ENCODE measurements around the gene KCNJ12. TPM values are rescaled to one million over a fixed set of nuclear protein-coding genes. Genes with fewer than 3 reads are reported as not detected.
"Not testable (repeated sequence)": the region's sequence is repeated elsewhere in the genome, so short reads cannot be mapped to it uniquely, and the experiment has no call there.

Gene KCNJ12
- total RNA-seq, 1 experiment from 2014 or later: 0.14 TPM

DNA sequence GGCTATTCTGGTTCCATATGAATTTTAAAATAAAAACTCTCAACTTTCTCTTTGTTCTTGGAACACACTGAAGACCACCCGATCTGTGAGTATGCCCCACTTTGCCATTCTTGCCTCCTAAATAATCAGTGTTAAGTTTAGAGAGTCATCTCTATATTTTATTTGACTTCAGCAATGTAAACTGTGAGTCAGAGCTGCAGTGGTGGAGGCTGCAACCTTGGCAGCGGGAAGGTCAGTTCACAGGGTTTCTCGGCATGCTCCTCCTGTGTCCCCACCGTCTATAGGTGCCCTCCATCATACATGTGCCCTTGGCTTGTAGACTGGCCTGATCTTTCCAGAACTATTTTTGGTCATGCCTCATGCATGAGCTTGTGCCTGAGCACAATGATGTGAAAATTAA is 71.4 kb downstream of the KCNJ12 start:
- DNase-seq (ENCODE audit: low spot score): not testable (repeated sequence)

DNA sequence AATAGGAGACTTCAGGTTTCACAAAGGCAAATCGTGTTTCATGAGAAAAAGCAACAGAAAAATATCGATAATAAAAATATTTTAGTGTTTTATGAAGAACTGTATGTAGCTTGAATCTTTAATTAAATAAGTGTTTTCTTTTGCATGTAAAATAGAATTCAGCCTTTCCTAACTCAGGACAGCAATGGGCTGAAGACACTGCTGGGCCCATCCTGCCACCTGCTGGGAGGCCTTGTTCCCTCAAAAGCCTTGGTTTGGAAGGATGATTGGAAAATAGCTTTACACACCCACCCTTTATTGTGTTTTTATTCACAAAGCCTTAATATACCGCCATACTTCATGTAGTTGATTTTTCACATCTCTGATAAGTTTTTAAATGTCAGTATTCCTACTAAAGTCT is 73.7 kb downstream of the KCNJ12 start:
- not testable (repeated sequence) for DNase-seq (ENCODE audit: low spot score)

DNA sequence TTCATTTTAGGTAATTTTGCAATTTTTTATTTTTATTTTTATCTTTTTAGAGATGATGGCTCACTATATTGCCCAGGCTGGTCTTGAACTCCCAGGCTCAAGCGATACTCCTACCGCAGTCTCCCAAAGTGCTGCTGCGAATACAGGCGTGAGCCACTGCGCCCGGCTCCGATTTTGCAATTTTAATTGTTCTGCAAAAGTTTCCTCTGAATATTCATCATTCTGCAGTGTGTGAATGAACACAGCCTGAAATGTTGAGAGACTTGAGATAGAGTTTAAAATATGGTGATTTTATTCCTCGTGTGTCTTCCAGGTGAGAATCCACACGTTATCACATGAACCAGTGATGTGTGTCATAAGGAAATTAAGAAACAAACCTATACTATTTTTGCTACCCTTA is 75.8 kb downstream of the KCNJ12 start:
- DNase-seq (ENCODE audit: low spot score): no peak

DNA sequence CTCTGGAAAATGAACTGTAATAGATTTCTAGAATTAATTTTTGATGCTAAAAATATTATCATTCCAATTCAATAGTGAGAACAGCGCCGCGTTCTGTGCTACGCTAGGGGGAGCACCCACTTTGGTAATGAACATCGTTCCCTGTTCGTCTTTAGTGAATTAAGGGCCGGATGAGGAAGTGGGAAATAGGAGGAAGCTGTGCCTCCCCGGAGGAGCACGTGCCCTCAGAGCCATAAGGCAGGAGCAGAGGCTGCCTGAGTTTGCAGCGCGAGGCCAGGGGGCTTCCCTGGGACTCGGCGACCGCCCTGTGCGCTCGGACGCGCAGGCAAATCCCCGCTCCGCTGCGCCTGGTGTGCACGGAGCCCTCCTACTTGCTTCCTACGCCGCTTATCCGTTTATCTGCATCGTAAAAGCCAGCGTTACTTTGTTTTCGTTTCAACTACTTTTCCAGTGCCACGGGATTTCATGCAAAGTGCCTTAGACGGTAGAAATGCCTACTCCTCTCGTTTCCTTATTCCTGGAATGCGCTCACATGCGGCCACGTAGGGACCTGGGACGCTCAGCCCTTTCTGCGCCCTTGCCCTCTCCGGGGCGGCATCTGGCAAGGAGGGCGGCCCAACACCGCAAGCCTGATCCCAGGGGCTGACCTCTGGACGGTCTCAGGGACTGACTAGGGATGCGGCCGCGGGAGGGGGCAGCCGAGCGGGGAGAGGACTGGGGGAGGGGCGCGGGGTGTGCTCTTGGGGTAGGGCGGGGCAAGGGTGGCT is 76.4 kb downstream of the KCNJ12 start:
- DNase-seq (ENCODE audit: low spot score): no peak

DNA sequence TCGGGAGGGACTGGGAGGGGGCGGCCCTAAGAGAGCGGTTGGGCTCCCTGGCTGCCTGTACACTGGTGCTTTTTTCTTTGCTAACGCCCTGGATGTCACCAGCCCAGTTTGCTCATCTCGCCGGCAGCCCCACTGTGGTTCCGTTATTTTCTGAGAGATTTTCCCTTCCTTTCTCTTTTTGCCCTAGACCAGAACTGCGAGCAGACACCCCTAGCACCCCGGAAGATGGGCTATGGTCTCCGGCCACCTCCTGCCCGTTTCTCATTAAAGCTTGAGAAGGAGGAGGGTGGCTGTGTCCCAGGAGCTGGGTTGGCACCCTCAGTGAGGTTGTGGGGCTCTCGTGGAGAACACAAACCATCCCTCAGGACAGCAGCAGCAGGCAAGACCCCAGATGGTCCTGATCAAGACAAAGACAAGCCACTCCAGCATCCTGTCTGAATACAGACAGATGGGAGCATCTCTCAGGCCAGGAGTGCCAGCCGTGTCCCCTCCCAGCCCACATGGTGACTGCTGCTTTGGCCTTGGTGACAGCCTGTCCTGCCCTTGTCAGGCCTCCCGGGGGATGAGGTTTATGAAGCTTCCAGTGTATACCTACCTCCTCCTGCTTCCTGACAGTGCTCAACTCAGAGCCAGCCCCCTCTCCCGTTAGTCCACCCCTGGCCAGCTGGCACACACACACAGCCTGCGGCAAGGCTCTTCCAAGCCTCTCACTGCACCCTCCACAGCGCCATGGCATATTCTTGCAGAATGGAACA is 77.2 kb downstream of the KCNJ12 start:
- no peak for DNase-seq (ENCODE audit: low spot score)

DNA sequence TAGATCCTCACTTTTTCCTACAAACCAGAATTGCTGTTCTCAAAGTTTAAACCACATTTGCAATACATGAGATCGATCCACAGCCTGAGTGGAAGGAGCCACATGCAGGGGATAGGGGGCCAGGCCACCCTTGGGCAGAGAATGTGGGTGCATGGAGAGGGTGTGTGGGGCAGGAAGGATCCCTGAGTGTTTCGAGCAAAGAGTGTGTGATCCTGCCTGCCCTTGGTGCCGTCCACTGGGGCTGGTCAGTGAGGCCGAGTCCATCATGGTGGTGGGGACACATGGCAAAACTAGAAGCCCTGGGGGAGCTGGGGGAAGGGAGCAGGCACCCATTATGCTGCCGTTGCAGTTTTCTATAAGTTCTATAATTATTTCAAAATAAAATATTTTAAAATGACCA is 77.8 kb downstream of the KCNJ12 start:
- DNase-seq (ENCODE audit: low spot score): not testable (repeated sequence)

DNA sequence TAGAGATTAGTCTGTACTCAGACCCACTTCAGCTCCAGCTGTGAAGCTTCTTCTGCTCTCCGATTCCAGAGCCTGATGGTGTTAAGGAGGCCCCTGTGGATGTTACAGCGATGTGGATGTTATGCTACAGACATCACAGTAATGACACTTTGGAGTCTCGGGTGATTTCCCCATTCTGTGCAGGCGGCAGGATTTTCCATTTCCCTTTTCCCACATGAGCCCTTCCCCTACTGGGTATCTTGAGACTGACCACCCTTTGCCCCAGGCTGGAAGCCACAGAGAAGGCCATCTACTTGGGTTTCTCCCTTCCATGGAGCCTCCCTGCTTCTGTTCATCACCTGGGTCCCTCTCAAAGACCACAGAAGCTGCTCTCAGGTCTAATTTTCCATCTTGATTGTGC is 78.3 kb downstream of the KCNJ12 start:
- no peak for DNase-seq (ENCODE audit: low spot score)

DNA sequence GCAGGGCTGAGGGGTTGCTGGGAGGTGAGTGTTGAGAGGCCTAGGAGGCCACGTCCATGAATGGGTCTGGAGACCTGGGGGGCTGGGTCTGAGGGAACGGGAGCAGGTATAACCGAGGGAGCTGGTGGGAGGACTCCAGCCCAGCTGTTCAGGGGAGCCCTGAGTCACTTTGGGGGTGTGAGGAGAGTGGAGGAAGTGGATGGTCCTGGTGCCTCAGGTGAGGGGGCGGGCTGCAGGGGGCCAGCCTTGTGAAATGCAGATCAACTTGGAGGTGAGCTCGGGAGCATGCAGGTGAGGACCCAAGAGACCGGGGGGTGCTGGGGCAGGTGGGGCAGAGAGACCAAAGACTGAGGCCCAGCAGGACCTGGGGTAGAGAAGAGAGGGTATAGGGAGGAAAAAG is 79.6 kb downstream of the KCNJ12 start:
- DNase-seq (ENCODE audit: low spot score): no peak

DNA sequence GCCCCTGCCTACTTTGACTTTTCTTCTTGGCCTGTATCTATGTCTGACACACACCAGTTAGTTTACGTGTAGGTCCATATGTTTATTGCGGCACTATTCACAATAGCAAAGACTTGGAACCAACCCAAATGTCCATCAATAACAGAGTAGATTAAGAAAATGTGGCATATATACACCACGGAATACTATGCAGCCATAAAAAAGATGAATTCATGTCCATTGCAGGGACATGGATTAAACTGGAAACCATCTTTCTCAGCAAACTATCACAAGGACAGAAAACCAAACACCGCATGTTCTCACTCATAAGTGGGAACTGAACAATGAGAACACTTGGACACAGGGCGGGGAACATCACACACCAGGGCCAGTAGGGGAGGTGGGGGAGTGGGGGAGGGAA is 80.3 kb downstream of the KCNJ12 start:
- not testable (repeated sequence) for DNase-seq (ENCODE audit: low spot score)

DNA sequence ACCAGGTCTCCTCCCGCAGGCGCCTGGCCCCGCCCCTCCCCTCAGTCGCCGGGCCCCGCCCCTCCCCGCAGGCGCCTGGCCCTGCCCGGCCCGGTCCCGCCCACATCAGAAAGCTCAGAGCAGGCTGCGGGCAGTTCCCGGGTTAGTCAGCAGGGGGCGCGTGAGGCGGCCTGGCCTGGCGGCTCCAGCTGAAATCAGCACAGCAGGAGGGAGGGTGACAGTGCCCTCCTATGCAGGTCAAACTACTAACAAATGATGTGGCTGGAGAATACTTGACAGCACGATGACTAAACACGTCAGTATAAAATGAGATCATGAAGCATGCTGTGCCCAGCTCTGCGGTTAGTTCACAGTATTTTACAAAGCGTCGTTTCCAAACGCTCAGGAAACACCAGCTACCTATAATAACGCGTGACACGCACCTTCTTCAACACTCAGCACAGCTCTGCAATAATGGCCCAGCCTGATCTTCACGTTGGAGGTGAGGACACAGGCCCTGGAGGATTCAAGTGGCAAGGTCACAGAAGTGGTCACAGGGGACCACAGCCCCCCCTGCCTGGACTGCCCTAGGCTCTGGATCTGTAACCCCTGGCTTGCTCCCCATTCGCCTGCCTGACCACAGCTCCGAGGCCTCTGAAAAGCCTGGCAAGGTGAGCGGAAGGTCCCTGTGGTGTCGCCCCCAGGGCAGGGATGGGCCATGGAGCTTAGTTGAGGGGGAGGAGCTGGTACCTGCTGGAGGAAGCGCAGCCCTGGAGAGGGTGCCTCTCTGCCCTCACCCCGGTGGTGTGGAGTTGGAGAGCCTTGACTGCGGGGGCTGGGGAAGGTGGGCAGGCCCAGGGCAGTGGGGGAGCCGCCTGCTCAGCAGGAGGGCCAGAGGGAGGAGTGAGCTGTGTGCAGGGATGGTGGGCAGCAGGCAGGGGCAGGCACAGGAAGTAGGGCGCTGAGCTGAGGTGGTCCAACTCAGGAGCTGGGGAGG is 81.2 kb downstream of the KCNJ12 start:
- DNase-seq (ENCODE audit: low spot score): peak; percentile 95

DNA sequence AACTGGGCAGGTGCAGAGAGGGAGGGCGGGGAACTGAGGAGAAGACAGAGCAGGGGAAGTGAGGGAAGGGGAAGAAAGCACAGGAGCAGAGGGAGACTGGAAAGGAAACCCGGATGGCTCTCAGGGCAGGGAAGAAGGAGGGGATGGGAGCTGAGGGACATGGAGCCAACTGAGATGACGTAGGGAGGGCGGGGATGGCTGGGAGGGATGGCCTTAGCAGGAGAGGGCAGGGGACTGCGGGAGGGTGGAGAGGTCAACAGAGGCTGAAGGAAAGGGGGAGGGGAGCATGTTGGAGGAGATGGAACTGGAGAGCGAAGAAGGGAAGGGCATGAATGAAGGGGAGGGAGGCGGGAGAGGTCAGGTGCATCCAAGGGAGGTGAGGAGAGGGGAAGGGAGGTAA is 81.9 kb downstream of the KCNJ12 start:
- no peak for DNase-seq (ENCODE audit: low spot score)

DNA sequence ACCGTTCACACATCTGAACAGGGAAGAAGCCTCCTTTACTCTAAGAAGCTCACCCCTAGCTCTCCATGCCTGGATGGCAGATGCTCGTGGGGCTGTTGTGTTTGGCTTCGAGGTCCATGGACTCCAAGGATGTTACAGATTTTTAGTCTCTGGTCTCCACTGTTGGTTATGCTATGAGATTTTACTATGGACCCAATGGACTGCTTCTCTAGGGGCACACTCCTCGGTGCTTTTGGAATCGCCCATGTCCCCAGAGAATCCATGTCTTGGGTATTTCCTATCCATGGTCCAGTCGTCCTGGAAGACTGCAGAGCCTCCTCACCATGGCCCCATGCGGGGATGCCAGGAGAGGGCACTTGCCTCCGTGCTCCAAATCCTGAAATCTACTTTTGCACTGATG is 83.4 kb downstream of the KCNJ12 start:
- no peak for DNase-seq (ENCODE audit: low spot score)

DNA sequence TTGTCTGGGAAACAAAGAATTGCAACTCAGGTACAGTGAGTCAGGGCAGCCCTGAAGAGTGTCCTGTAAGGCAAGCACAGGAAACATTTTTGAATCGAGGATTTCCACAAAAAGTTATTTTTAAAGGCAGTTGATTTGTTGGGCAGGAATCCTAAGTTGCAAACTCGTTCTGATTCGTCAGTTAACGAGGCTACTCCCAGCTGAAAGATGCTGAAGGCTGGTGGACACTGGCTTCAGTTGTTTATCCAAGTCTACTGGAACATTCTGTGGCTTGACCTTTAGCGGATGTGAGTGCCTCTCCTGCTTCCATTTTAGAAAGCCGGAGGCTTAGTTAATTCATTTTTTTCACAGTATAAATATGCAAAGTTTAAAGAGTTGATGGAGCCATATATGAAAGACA is 84.2 kb downstream of the KCNJ12 start:
- DNase-seq (ENCODE audit: low spot score): peak; percentile 18

DNA sequence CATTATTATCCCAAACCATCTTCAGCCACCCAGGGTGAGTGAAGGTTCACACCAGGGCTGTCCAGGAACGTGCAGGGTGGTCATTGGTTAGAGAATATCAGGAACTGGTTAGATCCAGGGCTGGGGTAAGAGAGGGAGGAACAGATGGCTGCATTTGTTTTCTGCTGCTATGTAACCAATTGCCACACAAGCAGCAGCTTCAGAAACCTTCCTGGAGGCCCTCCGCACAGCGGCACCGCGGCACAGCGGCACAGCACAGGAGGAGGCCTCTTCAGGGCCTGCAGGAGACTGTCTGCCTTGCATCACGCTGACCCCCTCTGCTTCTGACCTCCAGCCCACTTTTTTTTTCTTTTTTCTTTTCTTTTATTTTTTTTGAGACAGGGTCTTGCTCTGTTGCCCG is 86.1 kb downstream of the KCNJ12 start:
- no peak for DNase-seq (ENCODE audit: low spot score)

DNA sequence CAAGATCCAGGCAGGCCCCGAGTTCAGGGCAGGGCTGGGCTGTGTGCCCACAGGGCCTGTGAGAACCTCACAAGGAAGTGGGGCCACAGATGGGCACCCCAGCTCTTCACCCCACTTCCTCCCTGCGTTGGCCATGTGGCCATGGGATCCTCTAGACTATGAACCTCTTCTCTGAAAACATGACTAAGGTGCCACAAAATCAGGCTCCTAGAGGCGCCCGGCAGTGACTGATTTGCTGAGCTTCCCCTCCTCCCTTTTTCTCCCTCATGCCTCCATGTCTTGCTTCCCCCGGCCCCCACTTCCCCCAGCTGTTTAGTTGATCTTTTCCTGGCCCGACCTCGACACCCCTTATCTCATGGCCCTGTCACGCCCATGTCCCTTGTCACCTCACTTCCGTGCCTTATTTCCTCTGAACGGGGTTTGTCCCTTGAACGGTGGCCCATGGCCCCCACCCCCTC is 87.1 kb downstream of the KCNJ12 start:
- DNase-seq (ENCODE audit: low spot score): no peak

DNA sequence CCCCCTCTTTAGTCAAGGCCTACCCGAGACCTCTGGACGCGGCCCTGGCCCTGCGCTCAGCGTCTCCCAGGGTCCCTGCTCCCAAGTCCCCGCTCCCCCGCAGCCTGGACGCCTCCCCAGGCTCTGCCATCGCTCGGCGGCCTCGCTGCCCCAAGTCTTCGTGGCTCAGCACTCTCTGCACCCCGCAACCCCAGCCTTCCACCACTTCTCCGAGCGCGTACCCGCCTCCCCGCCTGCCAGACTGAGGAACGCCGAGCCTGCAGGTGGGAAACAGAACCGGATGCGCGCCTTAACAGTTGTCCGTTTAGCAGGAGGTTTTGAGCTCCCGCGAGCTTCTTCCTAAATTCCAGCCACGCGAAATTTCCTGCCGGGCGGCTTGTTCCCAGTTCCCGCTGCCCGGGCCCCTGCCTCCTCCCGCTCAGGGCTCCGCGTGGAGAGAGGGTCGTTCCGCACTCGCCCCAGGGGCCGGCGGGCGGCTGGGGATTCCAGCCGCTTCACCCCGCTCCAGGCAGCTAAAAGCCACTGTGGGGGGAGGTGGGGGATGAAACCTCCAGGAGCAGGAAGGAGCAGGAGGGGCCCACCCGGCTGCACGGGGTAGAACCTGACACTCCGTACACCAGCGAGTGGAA is 87.7 kb downstream of the KCNJ12 start:
- no peak for DNase-seq (ENCODE audit: low spot score)

DNA sequence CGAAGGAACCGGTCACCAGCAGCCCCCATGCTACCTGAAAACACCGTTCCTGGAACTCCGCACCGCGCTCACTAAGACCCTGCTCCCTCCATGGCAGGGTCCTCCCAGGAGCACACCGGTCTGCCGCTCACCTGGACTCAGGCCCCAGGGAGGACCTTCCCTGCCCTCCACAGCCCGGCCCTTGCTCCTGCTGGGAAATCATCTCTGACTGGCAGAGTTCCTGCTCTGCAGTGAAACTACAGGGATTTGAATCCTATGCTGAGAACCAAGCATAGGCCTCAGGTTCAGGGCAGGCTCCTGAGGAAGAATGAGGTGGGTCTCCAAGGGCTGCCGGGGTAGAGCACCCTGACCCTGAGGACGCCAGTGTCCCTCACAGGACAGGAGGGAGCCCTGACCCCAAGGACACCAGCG is 88.5 kb downstream of the KCNJ12 start:
- no peak for DNase-seq (ENCODE audit: low spot score)

DNA sequence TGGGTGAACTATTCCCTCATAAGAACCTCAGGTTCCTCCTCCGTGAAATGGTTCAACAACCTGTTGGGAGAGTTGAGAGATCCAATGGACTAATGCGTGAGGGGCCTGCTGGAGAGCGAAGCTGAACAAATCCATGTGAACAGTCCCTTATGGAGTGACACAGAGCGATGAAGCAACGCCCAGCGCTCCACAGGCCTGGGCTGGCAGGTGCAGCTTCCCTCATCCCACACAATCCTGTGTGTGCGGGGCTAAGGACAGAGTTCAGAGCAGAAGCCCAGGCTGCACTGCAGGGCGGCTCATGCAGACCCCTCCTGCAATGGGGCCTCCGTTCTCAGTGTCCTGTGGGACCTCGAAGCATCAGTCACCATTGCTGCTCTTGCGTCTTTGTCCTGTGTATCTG is 90.4 kb downstream of the KCNJ12 start:
- no peak for DNase-seq (ENCODE audit: low spot score)

DNA sequence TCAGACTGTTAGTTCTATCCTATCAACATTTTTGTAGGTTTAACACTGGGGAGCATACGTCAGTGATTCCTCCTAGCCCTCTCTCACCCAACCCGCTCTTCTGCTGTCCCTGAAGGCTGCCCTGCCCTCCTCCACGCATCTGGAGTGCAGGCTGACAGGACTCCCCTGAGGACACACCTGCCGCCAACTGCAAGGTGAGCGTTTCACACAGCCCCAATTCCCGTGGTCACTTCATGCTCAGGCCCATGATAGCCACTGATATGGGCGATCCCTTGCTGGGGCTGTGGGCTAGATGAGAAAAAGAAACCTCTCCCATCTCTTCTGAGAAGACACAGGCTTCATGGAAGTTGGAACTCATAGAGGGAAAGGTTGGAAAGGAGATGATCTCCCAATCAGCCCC is 91.0 kb downstream of the KCNJ12 start:
- no peak for DNase-seq (ENCODE audit: low spot score)

DNA sequence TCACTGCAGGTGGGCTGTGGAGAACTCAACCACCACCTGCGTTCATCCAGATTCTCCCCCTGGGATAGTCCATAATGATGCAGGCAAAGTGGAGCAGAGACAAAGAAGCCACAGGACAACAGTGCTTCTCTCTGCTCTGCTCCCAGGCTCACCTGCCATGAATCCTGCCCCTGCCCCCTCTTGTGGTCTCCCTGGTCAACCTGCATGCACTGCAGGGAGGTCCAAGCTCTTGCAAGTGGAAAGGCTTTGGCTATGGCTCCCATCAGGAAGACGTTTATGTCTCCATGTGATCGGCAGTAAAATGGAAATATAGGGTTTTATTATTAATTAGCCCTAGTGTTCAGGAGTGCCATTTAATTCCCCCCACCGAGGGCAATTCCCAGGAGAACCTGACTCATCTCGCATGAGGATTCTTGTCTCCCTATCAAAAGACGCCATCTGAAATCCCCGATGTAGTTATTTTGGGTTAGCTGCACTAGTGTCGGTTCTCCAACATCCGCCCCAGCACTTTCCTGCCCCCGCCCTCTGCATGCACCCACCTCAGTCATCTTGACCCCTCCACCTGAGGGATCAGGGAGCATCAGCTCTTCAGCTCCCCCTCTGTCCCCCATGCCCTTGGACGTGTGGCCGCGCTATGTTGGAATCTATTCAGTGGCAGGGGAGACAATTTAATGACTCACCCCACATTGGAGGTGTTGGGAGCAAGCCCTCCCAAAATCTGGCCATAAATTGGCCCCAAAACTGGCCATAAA is 91.8 kb downstream of the KCNJ12 start:
- DNase-seq (ENCODE audit: low spot score): no peak

Data from H4 (cell line).